ENCODE data around the gene PIGV.

The PIGV gene

GRCh38 chr1:26787706-26788514 lies at the start of gene PIGV:
TSS of gene PIGV (plus strand) at chr1:26787950. CDS start at chr1:26790816, 2,866 bp downstream.
- DNase-seq, result peak; percentile 88

- no peak for DNase-seq
Measured at GRCh38 chr1:26739329-26739914, 48.3 kb upstream of the PIGV start.

GRCh38 chr1:26740023-26740634 lies 47.6 kb upstream of the PIGV start:
- no peak for DNase-seq

- no peak for DNase-seq
Measured at GRCh38 chr1:26740952-26741351, 46.8 kb upstream of the PIGV start.

GRCh38 chr1:26743426-26744059 lies 44.2 kb upstream of the PIGV start:
- DNase-seq, result no peak

GRCh38 chr1:26744075-26744959 lies 43.4 kb upstream of the PIGV start:
- peak; percentile 74 to 83 for DNase-seq

- DNase-seq, result no peak
Measured at GRCh38 chr1:26745191-26745590, 42.6 kb upstream of the PIGV start.

- no peak for DNase-seq
Measured at GRCh38 chr1:26747048-26747447, 40.7 kb upstream of the PIGV start.

- DNase-seq, result no peak
Measured at GRCh38 chr1:26748351-26748750, 39.4 kb upstream of the PIGV start.

- no peak for DNase-seq
Measured at GRCh38 chr1:26749458-26749857, 38.3 kb upstream of the PIGV start.

- DNase-seq, result no peak
Measured at GRCh38 chr1:26750428-26750827, 37.3 kb upstream of the PIGV start.

- no peak for DNase-seq
Measured at GRCh38 chr1:26752519-26752918, 35.2 kb upstream of the PIGV start.

- no peak for DNase-seq
Measured at GRCh38 chr1:26754086-26754874, 33.5 kb upstream of the PIGV start.

GRCh38 chr1:26758358-26758757 lies 29.4 kb upstream of the PIGV start:
- no peak for DNase-seq

GRCh38 chr1:26759531-26759930 lies 28.2 kb upstream of the PIGV start:
- DNase-seq, result no peak

- no peak for DNase-seq
Measured at GRCh38 chr1:26761217-26761616, 26.5 kb upstream of the PIGV start.

GRCh38 chr1:26767714-26768113 lies 20.0 kb upstream of the PIGV start:
- no peak for DNase-seq

- DNase-seq, result no peak
Measured at GRCh38 chr1:26768755-26769154, 19.0 kb upstream of the PIGV start.

GRCh38 chr1:26771285-26771642 lies 16.5 kb upstream of the PIGV start:
- DNase-seq, result no peak

- DNase-seq, result peak in 1 of 2 experiments; percentile 43
Measured at GRCh38 chr1:26771643-26772321, 16.0 kb upstream of the PIGV start.

- no peak for DNase-seq
Measured at GRCh38 chr1:26772687-26773086, 15.1 kb upstream of the PIGV start.

All from activated CD4-positive, alpha-beta T cell treated with anti-CD3 and anti-CD28 coated beads, Interleukin-2, amount 50 U/mL, for 48 hours (primary cell).